Vein endothelial cell (primary cell): ENCODE results near the gene OR51S1. TPM values are rescaled to one million over a fixed set of nuclear protein-coding genes. Genes with fewer than 3 reads are reported as not detected.

Experiments used
- total RNA-seq: library from RNA; depleted of rRNA; stranded (reverse); fragments of >200 nt; gene quantifications from 2 replicates; pipeline ENCODE4 v1.2.3, GENCODE V29; 2012

Gene OR51S1
- total RNA-seq = not detected in 2 replicates

DNA sequence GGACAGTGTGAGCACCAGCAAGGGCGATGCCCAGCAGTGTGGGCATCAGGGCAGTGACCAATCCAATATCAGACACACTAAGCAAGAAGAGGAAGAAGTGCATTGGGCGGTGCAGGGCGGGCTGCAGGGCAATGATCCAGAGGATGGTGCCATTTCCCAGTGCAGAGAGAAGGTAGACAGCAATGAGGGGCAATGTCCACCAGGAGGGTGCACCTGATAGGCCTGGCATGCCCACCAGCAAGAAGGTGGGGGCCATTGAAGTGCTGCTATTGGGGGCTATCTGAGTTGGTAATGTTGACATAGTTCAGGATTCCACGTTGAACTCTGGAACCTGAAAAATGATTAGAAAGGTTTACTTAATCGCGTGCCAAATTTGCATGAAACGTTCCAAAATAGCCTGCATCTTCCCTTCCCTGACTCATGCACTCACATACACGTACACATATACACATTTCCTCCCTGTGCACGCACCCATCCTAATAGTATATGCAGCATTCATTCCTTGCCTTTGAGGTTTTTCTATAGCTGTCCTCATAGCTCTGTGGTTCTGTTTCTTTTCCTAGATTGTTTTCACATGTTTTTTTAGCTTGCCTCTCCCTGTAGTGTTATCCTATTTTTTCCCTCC lies at the start of gene OR51S1:
Gene OR51S1, minus strand, starts transcription at position 301 of the 625 bp plus-strand sequence. Its CDS starts 0 bp downstream, at position 301.

DNA sequence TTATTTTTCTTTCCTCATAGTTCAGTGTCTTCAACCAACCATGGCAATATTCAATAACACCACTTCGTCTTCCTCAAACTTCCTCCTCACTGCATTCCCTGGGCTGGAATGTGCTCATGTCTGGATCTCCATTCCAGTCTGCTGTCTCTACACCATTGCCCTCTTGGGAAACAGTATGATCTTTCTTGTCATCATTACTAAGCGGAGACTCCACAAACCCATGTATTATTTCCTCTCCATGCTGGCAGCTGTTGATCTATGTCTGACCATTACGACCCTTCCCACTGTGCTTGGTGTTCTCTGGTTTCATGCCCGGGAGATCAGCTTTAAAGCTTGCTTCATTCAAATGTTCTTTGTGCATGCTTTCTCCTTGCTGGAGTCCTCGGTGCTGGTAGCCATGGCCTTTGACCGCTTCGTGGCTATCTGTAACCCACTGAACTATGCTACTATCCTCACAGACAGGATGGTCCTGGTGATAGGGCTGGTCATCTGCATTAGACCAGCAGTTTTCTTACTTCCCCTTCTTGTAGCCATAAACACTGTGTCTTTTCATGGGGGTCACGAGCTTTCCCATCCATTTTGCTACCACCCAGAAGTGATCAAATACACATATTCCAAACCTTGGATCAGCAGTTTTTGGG lies 33.0 kb upstream of the OR51S1 start, which contains the start of gene OR51T1:
Gene OR51T1, plus strand, starts transcription at position 41 of the 641 bp plus-strand sequence. Its CDS starts 0 bp downstream, at position 41.

DNA sequence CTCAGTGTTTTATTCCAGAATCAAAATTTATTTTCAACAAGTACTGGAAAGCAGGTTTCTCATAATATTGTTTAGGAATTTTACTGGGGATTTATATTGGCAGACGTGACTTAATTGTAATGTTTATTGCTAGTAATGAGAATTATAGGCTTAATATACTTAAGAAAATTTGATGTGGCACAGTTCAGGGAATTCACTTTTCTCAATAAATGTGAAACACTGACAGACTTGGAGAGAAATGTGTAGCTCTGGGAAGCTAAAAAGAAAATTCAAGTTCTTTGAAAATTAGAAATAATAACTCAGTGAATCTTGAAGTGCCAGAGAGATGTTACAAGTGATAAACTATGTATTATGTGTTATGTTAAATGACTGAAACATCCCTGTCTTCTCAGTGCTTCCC lies 28.0 kb downstream of the OR51S1 start, which contains the start of gene OR51F2:
Gene OR51F2, plus strand, starts transcription at position 301 of the 400 bp plus-strand sequence. CDS start 101 bp downstream, outside the sequence.

GRCh38 chr11:4804280-4804679 lies 44.7 kb downstream of the OR51S1 start, which contains the start of gene OR52R1:
TSS of gene OR52R1 (minus strand) at chr11:4804380. CDS start at chr11:4804380, 0 bp downstream.

Other genes with a start within 250 kb of the OR51S1 start
- 13.9 and 15.4 TPM in 2 replicates for gene TRIM68, start 241.0 kb downstream of the OR51S1 start, total RNA-seq
- gene OR51D1, start 211.7 kb downstream of the OR51S1 start, total RNA-seq = not detected in 2 replicates
- gene OR51E1, start 205.2 kb downstream of the OR51S1 start, total RNA-seq = not detected in 2 replicates
- not detected in 2 replicates for gene OR51E2, start 151.4 kb downstream of the OR51S1 start, total RNA-seq
- gene MMP26, start 144.4 kb downstream of the OR51S1 start, total RNA-seq = not detected in 2 replicates
- not detected in 2 replicates for gene OR51F1, start 79.3 kb downstream of the OR51S1 start, total RNA-seq
- not detected in 2 replicates for gene OR52R1, start 44.8 kb downstream of the OR51S1 start, total RNA-seq
- gene OR51F2, start 27.9 kb downstream of the OR51S1 start, total RNA-seq = not detected in 2 replicates
- gene OR51T1, start 32.7 kb upstream of the OR51S1 start, total RNA-seq = not detected in 2 replicates
- gene OR51A7, start 54.6 kb upstream of the OR51S1 start, total RNA-seq = not detected in 2 replicates
- not detected in 2 replicates for gene OR51G2, start 70.1 kb upstream of the OR51S1 start, total RNA-seq
- gene OR51G1, start 75.1 kb upstream of the OR51S1 start, total RNA-seq = not detected in 2 replicates
- not detected in 2 replicates for gene OR51A4, start 98.4 kb upstream of the OR51S1 start, total RNA-seq
- not detected in 2 replicates for gene OR51A2, start 106.5 kb upstream of the OR51S1 start, total RNA-seq
- not detected in 2 replicates for gene OR51L1, start 145.6 kb upstream of the OR51S1 start, total RNA-seq
- not detected in 2 replicates for gene OR52J3, start 197.3 kb upstream of the OR51S1 start, total RNA-seq
- gene OR52E2, start 210.4 kb upstream of the OR51S1 start, total RNA-seq = not detected in 2 replicates
- gene OR52E1, start 220.4 kb upstream of the OR51S1 start, total RNA-seq = not detected in 2 replicates